ENCODE measurements around the gene TMEM25.
A peak's percentile ranks its signal among the peaks of the same experiment; 100 is the strongest.

The TMEM25 gene

GRCh38 chr11:118485273-118485672, 45.7 kb upstream of the TMEM25 start:
- no peak overlapping the region for H3K27ac ChIP-seq (ENCODE audit: low read depth, low read length, poor library complexity, severe bottlenecking)
- peaks cover 53% of the 10 kb centered on the region for H3K36me3 ChIP-seq (ENCODE audit: insufficient read depth, low read length)
- H3K27me3 ChIP-seq (ENCODE audit: insufficient read depth, low read length): no peaks in the 10 kb centered on the region
- H4K20me1 ChIP-seq (ENCODE audit: insufficient read depth, low read length): no peaks in the 10 kb centered on the region
- H3K9ac ChIP-seq (ENCODE audit: low read length): no peak overlapping the region
- no peaks in the 10 kb centered on the region for H3F3A ChIP-seq (ENCODE audit: insufficient read depth, low read length)
- TF ChIP-seq EZH2 (IDR thresholded peaks at IDR 0.05; ENCODE audit: borderline replicate concordance, low read length) (no peak), CTCF (IDR thresholded peaks at IDR 0.05; ENCODE audit: low read length) (no peak; the same call in 1 of the 2 replicates)
- H3K4me1 ChIP-seq (ENCODE audit: insufficient read depth, low read length, severe bottlenecking): no peaks in the 10 kb centered on the region
- no peak overlapping the region for H2AFZ ChIP-seq (ENCODE audit: low read length)
- no peak overlapping the region for H3K4me2 ChIP-seq (ENCODE audit: low read length)
- no peaks in the 10 kb centered on the region for H3K9me2 ChIP-seq (ENCODE audit: low read depth, low read length)
- no peaks in the 10 kb centered on the region for H3K79me2 ChIP-seq (ENCODE audit: insufficient read depth, low read length)
- H3K4me3 ChIP-seq (ENCODE audit: low read depth, low read length, poor library complexity, severe bottlenecking): no peak overlapping the region
- no peaks in the 10 kb centered on the region for H3K9me3 ChIP-seq (ENCODE audit: low read length)

DNA sequence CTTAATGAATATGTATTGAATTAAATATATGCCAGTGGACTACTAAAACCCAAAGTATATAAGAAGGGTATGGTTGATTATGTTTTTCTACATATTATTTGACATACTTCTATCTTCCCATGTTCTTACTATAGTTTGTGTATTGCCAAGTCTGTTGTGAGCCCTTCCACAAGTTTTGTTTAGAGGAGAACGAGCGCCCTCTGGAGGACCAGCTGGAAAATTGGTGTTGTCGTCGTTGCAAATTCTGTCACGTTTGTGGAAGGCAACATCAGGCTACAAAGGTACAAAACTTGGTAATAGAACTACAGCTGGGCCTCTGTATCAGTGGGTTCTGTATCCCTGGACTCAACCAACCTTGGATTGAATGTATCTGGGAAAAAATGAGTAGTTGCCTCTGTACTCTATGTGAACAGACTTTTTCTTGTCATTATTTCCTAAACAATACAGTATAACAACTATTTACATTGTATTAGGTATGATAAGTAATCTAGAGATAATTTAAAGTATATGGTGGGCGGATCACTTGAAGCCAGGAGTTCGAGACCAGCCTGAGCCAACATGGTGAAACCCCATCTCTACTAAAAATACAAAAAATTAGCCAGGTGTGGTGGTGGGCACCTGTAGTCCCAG, 42.4 kb upstream of the TMEM25 start:
- Histone ChIP-seq H3K27ac (ENCODE audit: low read depth, low read length, poor library complexity, severe bottlenecking) (no peak overlapping the region), H3K9ac (ENCODE audit: low read length) (no peak overlapping the region), H3K4me1 (ENCODE audit: insufficient read depth, low read length, severe bottlenecking) (no peaks in the 10 kb centered on the region), H2AFZ (ENCODE audit: low read length) (no peak overlapping the region), H4K20me1 (ENCODE audit: insufficient read depth, low read length) (no peaks in the 10 kb centered on the region), H3K36me3 (ENCODE audit: insufficient read depth, low read length) (peaks cover 57% of the 10 kb centered on the region), H3K4me2 (ENCODE audit: low read length) (no peak overlapping the region), H3K9me2 (ENCODE audit: low read depth, low read length) (no peaks in the 10 kb centered on the region), H3F3A (ENCODE audit: insufficient read depth, low read length) (no peaks in the 10 kb centered on the region), H3K9me3 (ENCODE audit: low read length) (no peaks in the 10 kb centered on the region), H3K27me3 (ENCODE audit: insufficient read depth, low read length) (no peaks in the 10 kb centered on the region), H3K79me2 (ENCODE audit: insufficient read depth, low read length) (no peaks in the 10 kb centered on the region), H3K4me3 (ENCODE audit: low read depth, low read length, poor library complexity, severe bottlenecking) (no peak overlapping the region)
- TF ChIP-seq CTCF (IDR thresholded peaks at IDR 0.05; ENCODE audit: low read length): peak; percentile 82
- TF ChIP-seq EZH2 (IDR thresholded peaks at IDR 0.05; ENCODE audit: borderline replicate concordance, low read length): no peak

DNA sequence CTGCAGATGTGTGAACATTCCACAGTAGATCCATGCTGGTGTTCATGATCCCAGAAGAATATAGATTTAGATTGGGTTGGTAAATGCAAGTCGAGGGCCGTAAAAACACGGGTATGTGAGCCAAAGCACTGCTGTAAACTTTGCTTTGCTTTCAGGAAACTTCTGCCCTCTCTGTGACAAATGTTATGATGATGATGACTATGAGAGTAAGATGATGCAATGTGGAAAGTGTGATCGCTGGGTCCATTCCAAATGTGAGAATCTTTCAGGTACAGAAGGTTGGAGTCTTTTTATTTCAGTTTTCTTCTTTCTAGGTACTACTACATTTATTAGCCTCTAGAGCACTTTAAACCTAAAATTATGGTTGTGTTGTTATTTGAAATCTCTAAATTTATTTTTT, 40.0 kb upstream of the TMEM25 start:
- no peak overlapping the region for H3K4me3 ChIP-seq (ENCODE audit: low read depth, low read length, poor library complexity, severe bottlenecking)
- no peaks in the 10 kb centered on the region for H3K9me3 ChIP-seq (ENCODE audit: low read length)
- H3K36me3 ChIP-seq (ENCODE audit: insufficient read depth, low read length): peaks cover 66% of the 10 kb centered on the region
- no peaks in the 10 kb centered on the region for H3K27me3 ChIP-seq (ENCODE audit: insufficient read depth, low read length)
- H3K27ac ChIP-seq (ENCODE audit: low read depth, low read length, poor library complexity, severe bottlenecking): no peak overlapping the region
- H3K9ac ChIP-seq (ENCODE audit: low read length): no peak overlapping the region
- no peaks in the 10 kb centered on the region for H3K79me2 ChIP-seq (ENCODE audit: insufficient read depth, low read length)
- no peaks in the 10 kb centered on the region for H3K4me1 ChIP-seq (ENCODE audit: insufficient read depth, low read length, severe bottlenecking)
- H2AFZ ChIP-seq (ENCODE audit: low read length): no peak overlapping the region
- no peaks in the 10 kb centered on the region for H3K9me2 ChIP-seq (ENCODE audit: low read depth, low read length)
- TF ChIP-seq CTCF (IDR thresholded peaks at IDR 0.05; ENCODE audit: low read length): no peak
- no peak for TF ChIP-seq EZH2 (IDR thresholded peaks at IDR 0.05; ENCODE audit: borderline replicate concordance, low read length)
- no peak overlapping the region for H3K4me2 ChIP-seq (ENCODE audit: low read length)
- no peaks in the 10 kb centered on the region for H3F3A ChIP-seq (ENCODE audit: insufficient read depth, low read length)
- H4K20me1 ChIP-seq (ENCODE audit: insufficient read depth, low read length): no peaks in the 10 kb centered on the region
